Heart left ventricle (tissue), 13 donors: ENCODE results near the gene ARHGAP8.

Source experiments
- CTCF ChIP-seq, 12 donors: fragments of 200-600 bp; sonication (generic) in 4 of 12; IDR thresholded peaks; one replicate each; pipeline versions ENCODE4 v1.5.0 to v1.8.0; 2018 to 2022; ENCODE audit warnings: antibody characterized with exemption in 12 of 12, mild to moderate bottlenecking in 5 of 12
- POLR2A ChIP-seq, 2 donors: fragments of 450-650 bp; IDR thresholded peaks; one replicate each; pipeline ENCODE4 v1.6.1; 2017; ENCODE audit warnings: antibody characterized with exemption in 2 of 2, mild to moderate bottlenecking in 2 of 2, moderate library complexity in 2 of 2
- donor health status: ischemic (EF 13 %, LVEDD 7.1; RV severe dilation, severe dysfunction).
- donor health status: DM: no; HTN: yes; CAD: no.
- donor health status: DM: no; HTN: no; CAD: no.
- donor health status: ischemic (EF 25% LVEDD 6.9; RV normal size, moderate dysfunction).
- donor health status: ischemic (EF 25% LVEDD 5.7; RV mildly dilated, moderate dysfunction).
- donor health status: ischemic (EF 35%, LVEDD 5.7; RV mildly dilated, moderate dysfunction).
- donor health status: nonischemic (EF 11% LVEDD 7.7; RV severe dilation, severe dysfunction).
- donor health status: DM: yes; HTN: yes; CAD: no.
- donor health status: PGD.
- donor health status: ischemic (EF 29% LVEDD 5.4; RV normal size, mild dysfunction).
- donor health status: nonischemic (EF 23%, LVEDD 6.1; RV moderate dilation, normal function).

GRCh38 chr22:44848296-44848741 is 95.9 kb downstream of the ARHGAP8 start:
- TF ChIP-seq POLR2A (IDR thresholded peaks at IDR 0.05) (no peak), CTCF (IDR thresholded peaks at IDR 0.05) (no peak)
